ENCODE results near the gene CELA3A. TPM values are rescaled to one million over a fixed set of nuclear protein-coding genes. Genes with fewer than 3 reads are reported as not detected.
"Not testable (repeated sequence)": the region's sequence is repeated elsewhere in the genome, so short reads cannot be mapped to it uniquely, and the experiment has no call there.

Gene CELA3A
- total and polyA plus RNA-seq, 10 donors: 0.45 to 5.2 (median 1.3) TPM; not detected in 4

DNA sequence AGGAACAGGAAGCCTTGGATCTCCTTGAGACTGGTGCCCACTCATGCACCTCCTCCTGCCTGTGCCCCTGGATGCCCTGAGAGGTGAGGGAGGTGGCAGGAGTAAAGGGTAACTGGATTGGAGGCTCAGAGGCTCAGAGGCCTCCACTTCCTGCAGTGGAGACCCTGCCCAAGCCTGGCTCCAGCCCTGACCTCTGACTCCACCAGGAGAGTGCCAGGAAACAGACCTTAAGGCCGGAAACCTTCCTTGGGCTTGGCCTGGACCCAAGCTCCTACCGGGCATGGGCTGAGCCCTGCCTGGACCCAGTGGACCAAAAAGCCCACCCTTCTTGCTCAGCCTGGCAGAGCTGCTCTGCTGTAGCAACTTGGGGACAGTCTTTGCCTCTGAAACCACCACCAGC lies 39.7 kb upstream of the CELA3A start:
- H3K4me3 ChIP-seq: no peak overlapping the region
- WGBS, 5 donors: 54 to 74% (median 66%) methylated on average over 2 of the region's 2 CpGs
- TF ChIP-seq POLR2AphosphoS5 (IDR thresholded peaks at IDR 0.05): peak; percentile 24 to 57 (median 49)
- TF ChIP-seq, protein P1, sequence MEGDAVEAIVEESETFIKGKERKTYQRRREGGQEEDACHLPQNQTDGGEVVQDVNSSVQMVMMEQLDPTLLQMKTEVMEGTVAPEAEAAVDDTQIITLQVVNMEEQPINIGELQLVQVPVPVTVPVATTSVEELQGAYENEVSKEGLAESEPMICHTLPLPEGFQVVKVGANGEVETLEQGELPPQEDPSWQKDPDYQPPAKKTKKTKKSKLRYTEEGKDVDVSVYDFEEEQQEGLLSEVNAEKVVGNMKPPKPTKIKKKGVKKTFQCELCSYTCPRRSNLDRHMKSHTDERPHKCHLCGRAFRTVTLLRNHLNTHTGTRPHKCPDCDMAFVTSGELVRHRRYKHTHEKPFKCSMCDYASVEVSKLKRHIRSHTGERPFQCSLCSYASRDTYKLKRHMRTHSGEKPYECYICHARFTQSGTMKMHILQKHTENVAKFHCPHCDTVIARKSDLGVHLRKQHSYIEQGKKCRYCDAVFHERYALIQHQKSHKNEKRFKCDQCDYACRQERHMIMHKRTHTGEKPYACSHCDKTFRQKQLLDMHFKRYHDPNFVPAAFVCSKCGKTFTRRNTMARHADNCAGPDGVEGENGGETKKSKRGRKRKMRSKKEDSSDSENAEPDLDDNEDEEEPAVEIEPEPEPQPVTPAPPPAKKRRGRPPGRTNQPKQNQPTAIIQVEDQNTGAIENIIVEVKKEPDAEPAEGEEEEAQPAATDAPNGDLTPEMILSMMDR (IDR thresholded peaks at IDR 0.05 in 8 of 11, conservative IDR thresholded peaks at IDR 0.05 in 3 of 11): no peak
- H3K36me3 ChIP-seq: no peaks in the 10 kb centered on the region
- intact Hi-C loops (cut with DNase I; ENCODE audit: low total_unique reads): no loop called here
- peaks cover 0 to 12% (median 0%) of the 10 kb centered on the region in 7 donors for H3K27me3 ChIP-seq (replicated peaks in 1 of 7)
- peak overlapping the region in 1 of 8 donors; percentile 10 for H3K27ac ChIP-seq
- no peaks in the 10 kb centered on the region for H3K9me3 ChIP-seq
- peaks cover 4 to 40% (median 24%) of the 10 kb centered on the region in 6 donors for H3K4me1 ChIP-seq
- DNase-seq: no peak

DNA sequence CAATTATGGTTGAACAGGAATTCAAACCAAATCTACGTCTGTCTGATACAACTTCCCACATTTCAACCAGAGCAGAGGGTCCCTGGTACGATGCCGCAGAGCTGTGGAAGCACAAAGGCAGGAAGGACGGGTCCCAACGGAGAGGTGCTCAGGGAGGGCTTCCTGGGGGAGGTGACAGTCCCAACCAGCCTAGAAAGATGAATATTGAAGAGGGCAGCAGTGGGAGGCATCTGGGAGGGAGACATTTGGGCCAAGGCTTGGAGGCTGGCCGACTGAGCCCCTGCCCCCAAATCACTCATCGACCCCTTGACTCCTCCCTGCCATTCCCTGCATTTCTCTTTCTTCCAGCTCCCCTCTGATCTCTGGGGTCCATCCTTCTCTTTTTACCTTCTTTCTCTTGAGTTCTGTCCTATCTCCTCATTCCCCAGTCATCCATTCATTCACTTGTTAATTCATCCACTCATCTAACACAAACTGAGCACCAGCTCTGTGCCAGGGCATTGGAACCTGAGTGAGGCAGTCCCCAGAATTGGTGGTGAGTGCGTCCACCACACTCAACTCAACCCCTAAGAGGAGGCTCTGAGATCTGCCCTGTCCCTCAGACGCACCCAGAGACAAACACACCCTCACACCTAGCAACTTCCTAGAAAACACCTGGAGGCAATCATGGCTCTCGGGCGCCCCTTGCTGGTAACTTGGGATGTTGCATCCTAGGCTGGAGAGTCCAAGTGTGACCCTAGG lies 37.8 kb upstream of the CELA3A start:
- Histone ChIP-seq H3K27ac (no peak overlapping the region), H3K27me3 (replicated peaks in 1 of 7) (peaks cover 0 to 7% (median 0%) of the 10 kb centered on the region in 7 donors), H3K9me3 (no peaks in the 10 kb centered on the region), H3K4me1 (peaks cover 2 to 29% (median 18%) of the 10 kb centered on the region in 6 donors), H3K4me3 (no peak overlapping the region), H3K36me3 (no peaks in the 10 kb centered on the region)
- WGBS, 5 donors: 39 to 57% (median 53%) methylated on average over 11 of the region's 11 CpGs
- no peak for TF ChIP-seq POLR2A (IDR thresholded peaks at IDR 0.05)
- TF ChIP-seq POLR2AphosphoS5 (IDR thresholded peaks at IDR 0.05): peak in 2 of 3 donors; percentile 28 to 64
- TF ChIP-seq, protein P1 (IDR thresholded peaks at IDR 0.05 in 8 of 11, conservative IDR thresholded peaks at IDR 0.05 in 3 of 11): peak; percentile 74 to 95 (median 92)
- peak; percentile 91 for DNase-seq
- intact Hi-C loops (cut with DNase I; ENCODE audit: low total_unique reads): no loop called here

DNA sequence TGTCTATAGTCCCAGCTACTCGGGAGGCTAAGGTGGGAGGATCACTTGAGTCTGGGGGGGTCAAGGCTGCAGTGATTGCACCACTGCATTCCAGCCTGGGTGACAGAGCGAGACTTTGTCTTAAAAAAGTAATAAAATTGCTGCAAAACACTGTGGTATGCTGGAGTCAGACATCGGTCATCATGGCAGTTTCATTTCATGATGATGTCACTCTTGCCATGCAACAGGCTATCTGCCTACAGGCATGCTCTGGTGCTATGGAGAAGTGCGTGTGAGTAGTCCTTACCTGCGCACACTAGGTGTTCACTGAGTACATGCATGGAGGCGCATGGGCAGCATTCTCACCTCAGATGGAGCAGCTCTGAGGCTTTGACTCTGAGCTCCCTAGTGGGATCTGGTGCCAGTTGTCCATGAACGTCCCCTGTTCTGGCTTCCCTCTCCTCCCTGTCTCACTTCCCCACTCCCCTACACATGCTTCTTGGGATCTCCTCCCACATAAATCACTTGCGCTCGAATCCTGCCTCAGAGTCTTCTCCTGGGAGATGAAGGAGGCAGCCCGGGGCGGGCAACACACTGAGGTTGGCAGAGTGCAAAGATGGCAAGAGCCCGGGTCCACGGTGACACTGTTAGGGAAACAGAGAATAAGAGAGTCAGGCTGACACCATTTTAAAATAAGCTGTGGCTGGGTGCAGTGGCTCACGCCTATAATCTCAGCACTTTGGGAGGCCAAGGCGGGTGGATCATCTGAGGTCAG lies 35.0 kb upstream of the CELA3A start:
- peak; percentile 28 for DNase-seq
- intact Hi-C loops (cut with DNase I; ENCODE audit: low total_unique reads): no loop called here
- no peak overlapping the region for H3K4me3 ChIP-seq
- 79 to 91% (median 90%) methylated on average over 15 of the region's 15 CpGs for whole genome bisulfite sequencing, 5 donors
- no peak overlapping the region for H3K27ac ChIP-seq
- TF ChIP-seq POLR2AphosphoS5 (IDR thresholded peaks at IDR 0.05) (no peak), POLR2A (IDR thresholded peaks at IDR 0.05) (no peak)
- H3K9me3 ChIP-seq: no peaks in the 10 kb centered on the region
- H3K36me3 ChIP-seq: no peaks in the 10 kb centered on the region
- H3K27me3 ChIP-seq (replicated peaks in 1 of 7): peaks cover 0 to 7% (median 0%) of the 10 kb centered on the region in 7 donors
- peaks cover 2 to 29% (median 18%) of the 10 kb centered on the region in 6 donors for H3K4me1 ChIP-seq

DNA sequence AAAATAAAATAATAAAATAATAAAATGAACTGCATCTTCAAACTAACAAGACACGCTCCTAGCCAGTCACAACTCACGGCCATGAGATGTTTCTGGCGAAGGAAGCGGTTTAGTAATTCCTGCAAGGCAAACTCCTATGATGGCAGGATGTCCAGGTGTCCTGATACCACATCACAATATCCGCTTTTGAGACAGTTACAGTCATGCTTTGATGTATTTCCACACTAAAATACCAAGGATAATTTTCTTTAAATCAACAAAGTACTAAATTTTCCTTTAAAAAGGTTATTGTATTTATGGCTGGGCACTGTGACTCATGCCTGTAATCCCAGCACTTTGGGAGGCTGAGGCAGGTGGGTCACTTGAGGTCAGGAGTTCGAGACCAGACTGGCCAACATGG lies 34.2 kb upstream of the CELA3A start:
- H3K36me3 ChIP-seq; H3K4me3 ChIP-seq; intact Hi-C loops (cut with DNase I; ENCODE audit: low total_unique reads); H3K27me3 ChIP-seq (replicated peaks in 1 of 7); H3K9me3 ChIP-seq; DNase-seq; H3K27ac ChIP-seq: not testable (repeated sequence)
- 82 to 94% (median 88%) methylated on average over 6 of the region's 6 CpGs for WGBS, 5 donors
- peaks cover 0 to 22% (median 11%) of the 10 kb centered on the region in 6 donors for H3K4me1 ChIP-seq

DNA sequence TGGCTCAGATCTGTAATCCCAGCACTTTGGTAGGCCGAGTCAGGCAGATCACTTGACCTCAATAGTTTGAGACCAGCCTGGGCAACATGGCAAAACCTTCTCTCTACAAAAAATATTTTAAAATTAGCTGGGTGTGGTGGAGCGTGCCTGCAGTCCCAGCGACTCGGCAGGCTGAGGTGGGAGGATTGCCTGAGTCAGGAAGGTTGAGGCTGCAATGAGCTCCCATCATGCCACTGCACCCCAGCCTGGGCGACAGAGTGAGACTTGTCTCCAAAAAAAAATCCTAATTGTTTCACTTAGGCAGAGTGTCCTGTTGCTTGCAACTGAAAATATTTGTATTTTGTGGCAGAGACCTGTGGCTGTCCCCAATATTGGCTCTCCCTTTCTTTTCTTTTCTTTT lies 32.4 kb upstream of the CELA3A start:
- H3K27ac ChIP-seq; H3K4me1 ChIP-seq; H3K27me3 ChIP-seq (replicated peaks in 1 of 7); H3K9me3 ChIP-seq; H3K36me3 ChIP-seq; intact Hi-C loops (cut with DNase I; ENCODE audit: low total_unique reads); H3K4me3 ChIP-seq: not testable (repeated sequence)
- peak; percentile 27 for DNase-seq
- 53 to 81% (median 72%) methylated on average over 5 of the region's 5 CpGs for WGBS, 5 donors

DNA sequence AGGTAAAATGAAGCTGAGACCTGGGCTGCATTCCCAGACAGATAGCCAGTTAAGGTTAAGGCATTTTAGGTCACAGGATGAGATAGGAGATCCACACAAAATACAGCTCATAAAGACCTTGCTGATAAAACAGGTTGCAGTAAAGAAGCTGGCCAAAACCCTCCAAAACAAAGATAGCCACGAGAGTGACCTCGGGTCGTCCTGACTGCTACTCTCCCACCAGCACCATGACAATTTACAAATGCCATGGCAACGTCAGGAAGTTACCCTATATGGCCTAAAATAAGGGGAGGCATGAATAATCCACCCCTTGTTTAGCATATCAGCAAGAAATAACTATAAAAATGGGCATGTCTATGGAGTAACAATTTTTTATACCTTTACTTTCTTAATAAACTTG lies 30.9 kb upstream of the CELA3A start:
- 48 to 74% (median 55%) methylated on average over 4 of the region's 4 CpGs for WGBS, 5 donors
- intact Hi-C loops (cut with DNase I; ENCODE audit: low total_unique reads): not testable (repeated sequence)

DNA sequence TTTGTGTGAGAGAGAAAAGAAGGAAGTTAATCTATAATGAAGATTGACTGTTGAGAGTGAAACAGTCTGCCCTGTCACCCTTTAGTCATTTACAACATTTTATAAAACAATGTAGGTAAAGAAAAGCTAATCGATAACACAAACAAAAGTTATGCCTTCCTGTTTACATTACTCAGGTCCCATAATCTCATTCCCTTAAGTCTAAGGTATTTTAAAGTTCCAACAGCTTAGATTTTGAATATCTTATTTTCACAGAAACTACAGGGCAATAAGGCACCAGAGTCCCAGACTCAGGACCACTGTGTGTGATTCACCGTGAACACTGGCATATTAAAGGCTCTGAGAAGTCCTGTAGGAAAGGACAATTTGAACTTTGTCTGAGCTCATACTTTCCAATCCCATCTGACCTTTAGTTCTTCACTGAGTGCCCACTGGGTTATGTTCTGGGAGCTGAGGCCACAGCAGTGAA lies 28.4 kb upstream of the CELA3A start:
- DNase-seq; H3K4me3 ChIP-seq; H3K27me3 ChIP-seq (replicated peaks in 1 of 7); intact Hi-C loops (cut with DNase I; ENCODE audit: low total_unique reads); H3K9me3 ChIP-seq; H3K4me1 ChIP-seq; H3K36me3 ChIP-seq; H3K27ac ChIP-seq: not testable (repeated sequence)
- 37 to 65% (median 53%) methylated on average over 2 of the region's 2 CpGs for WGBS, 5 donors

More for the DNA sequence above, 30.9 kb upstream of the CELA3A start:
- not testable (repeated sequence) for H3K4me1 ChIP-seq; H3K4me3 ChIP-seq; H3K27me3 ChIP-seq (replicated peaks in 1 of 7); DNase-seq; H3K9me3 ChIP-seq; H3K27ac ChIP-seq; H3K36me3 ChIP-seq

DNA sequence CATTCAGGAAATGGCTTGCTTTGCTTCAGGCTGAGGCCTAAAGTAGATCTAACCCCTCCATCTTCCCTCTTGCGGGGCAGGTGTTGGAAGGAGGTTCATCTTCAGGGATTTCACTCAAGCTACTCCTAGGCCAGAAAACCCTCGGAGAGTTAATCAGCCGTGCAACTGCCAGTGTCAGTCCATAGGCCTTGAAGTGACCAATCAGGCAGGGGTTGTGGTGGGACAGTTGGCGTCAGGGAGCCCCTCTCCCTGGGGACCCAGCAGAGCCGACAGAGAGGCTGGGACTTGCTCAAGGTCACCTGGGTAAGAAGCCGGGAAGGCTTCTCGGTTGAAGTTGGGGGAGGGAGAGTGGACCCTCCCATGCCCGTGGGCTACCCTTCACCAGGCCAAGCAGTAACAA lies 27.5 kb upstream of the CELA3A start:
- H3K36me3 ChIP-seq; H3K27me3 ChIP-seq (replicated peaks in 1 of 7); intact Hi-C loops (cut with DNase I; ENCODE audit: low total_unique reads); DNase-seq; H3K4me1 ChIP-seq; H3K9me3 ChIP-seq; H3K4me3 ChIP-seq; H3K27ac ChIP-seq: not testable (repeated sequence)
- WGBS, 5 donors: 76 to 94% (median 84%) methylated on average over 5 to 8 of the region's 8 CpGs

Measured in spleen (tissue), 11 donors.